IPS-15b (cell line): ENCODE results near the gene PRG3.

ENCODE experiments used
- H3K27me3 ChIP-seq: one replicate; pipeline ENCODE4 v1.6.1; 2013; ENCODE audit warnings: low read length; ENCODE audit not compliant: control insufficient read depth, insufficient read depth
- H3K36me3 ChIP-seq: one replicate; pipeline ENCODE4 v1.6.1; 2013; ENCODE audit warnings: low read length; ENCODE audit not compliant: control insufficient read depth, insufficient read depth
- H3K4me1 ChIP-seq: one replicate; pipeline ENCODE4 v1.6.1; 2013; ENCODE audit warnings: mild to moderate bottlenecking, low read length; ENCODE audit not compliant: control insufficient read depth, insufficient read depth
- H3K4me3 ChIP-seq: one replicate; pipeline ENCODE4 v1.5.1; 2013; ENCODE audit warnings: low read depth, low read length
- H3K9ac ChIP-seq: one replicate; pipeline ENCODE4 v1.6.1; 2013; ENCODE audit warnings: low read depth, mild to moderate bottlenecking, low read length
- H3K9me3 ChIP-seq: one replicate; pipeline ENCODE4 v1.6.1; 2013; ENCODE audit warnings: mild to moderate bottlenecking, low read length; ENCODE audit not compliant: control insufficient read depth, insufficient read depth

PRG3 gene

GRCh38 chr11:57327721-57328120, 53.2 kb downstream of the PRG3 start:
- Histone ChIP-seq H3K36me3 (peaks cover 57% of the 10 kb centered on the region), H3K9me3 (no peaks in the 10 kb centered on the region), H3K4me1 (peaks cover 10% of the 10 kb centered on the region), H3K27me3 (no peaks in the 10 kb centered on the region), H3K9ac (no peak overlapping the region), H3K4me3 (no peak overlapping the region)
